GM12873 (cell line): ENCODE data around the gene ZNF581.

Source experiments
- CTCF ChIP-seq: IDR thresholded peaks from 2 replicates; pipeline ENCODE4 v1.5.1; 2012; ENCODE audit warnings: low read depth, mild to moderate bottlenecking, moderate library complexity, low read length, control low read depth; ENCODE audit not compliant: insufficient read depth; ENCODE audit errors: missing control alignments

The ZNF581 gene

GRCh38 chr19:55652311-55653128, 9.1 kb downstream of the ZNF581 start:
- no peak for TF ChIP-seq CTCF

- peak; percentile 100 for TF ChIP-seq CTCF
Observed at GRCh38 chr19:55653651-55654322, 10.3 kb downstream of the ZNF581 start.

GRCh38 chr19:55654323-55654867, 10.9 kb downstream of the ZNF581 start:
- no peak for TF ChIP-seq CTCF

GRCh38 chr19:55654868-55655647, 11.6 kb downstream of the ZNF581 start, which contains the start of gene U2AF2:
TSS of gene U2AF2 (plus strand) at chr19:55655035. CDS start at chr19:55655105, 70 bp downstream.
- TF ChIP-seq CTCF: no peak

GRCh38 chr19:55655648-55656040, 12.2 kb downstream of the ZNF581 start:
- no peak for TF ChIP-seq CTCF

- no peak for TF ChIP-seq CTCF
Observed at GRCh38 chr19:55656552-55656951, 13.1 kb downstream of the ZNF581 start.
